Right atrium auricular region (tissue), 2 donors: ENCODE results near the gene RASGRF2. TPM values are rescaled to one million over a fixed set of nuclear protein-coding genes. Genes with fewer than 3 reads are reported as not detected.

ENCODE experiments used
- DNase-seq: peaks from one replicate; pipeline ENCODE4 v3.0.0-alpha.2; 2019; ENCODE audit warnings: low spot score
- H3K27ac ChIP-seq, 2 donors: fragments of 200-600 bp; sonication (generic); 1 replicate in 1 of 2; 2 replicates in 1 of 2; pipeline ENCODE4 v1.5.1; 2016 to 2019
- H3K27me3 ChIP-seq, 2 donors: fragments of 200-600 bp; sonication (generic); one replicate each; pipeline versions ENCODE4 v1.5.1 to v1.6.0; 2017 to 2019
- H3K36me3 ChIP-seq: fragments of 200-600 bp; sonication (generic); one replicate; pipeline ENCODE4 v1.5.1; 2016
- H3K4me1 ChIP-seq, 2 donors: fragments of 200-600 bp; sonication (generic); one replicate each; pipeline versions ENCODE4 v1.5.1 to v1.6.0; 2017 to 2019
- H3K4me3 ChIP-seq, 2 donors: fragments of 200-600 bp; sonication (generic); 1 replicate in 1 of 2; 2 replicates in 1 of 2; pipeline ENCODE4 v1.5.1; 2017 to 2019; ENCODE audit warnings: mild to moderate bottlenecking in 1 of 2, moderate library complexity in 1 of 2
- H3K9me3 ChIP-seq, 2 donors: fragments of 200-600 bp; sonication (generic); one replicate each; pipeline ENCODE4 v1.5.1; 2019
- total RNA-seq, 2 donors: library from RNA; depleted of rRNA; stranded (reverse); fragments of >200 nt; gene quantifications; one replicate each; pipeline ENCODE4 v1.1.0, GENCODE V29; 2016
- TF ChIP-seq, protein P1 (sequence below), 2 donors: fragments of 200-600 bp; sonication (generic); IDR thresholded peaks; one replicate each; pipeline ENCODE4 v1.5.1; 2019; ENCODE audit warnings: antibody characterized with exemption in 2 of 2

Gene RASGRF2
- total RNA-seq, 2 donors from 2014 or later, result 3.5 to 6.3 TPM

- Histone ChIP-seq H3K4me3 (peak overlapping the region; percentile 45 to 57), H3K27ac (peak overlapping the region; percentile 80 to 83), H3K36me3 (no peaks in the 10 kb centered on the region), H3K9me3 (no peaks in the 10 kb centered on the region), H3K27me3 (peaks cover 0 to 4% of the 10 kb centered on the region in 2 donors), H3K4me1 (peaks cover 0 to 5% of the 10 kb centered on the region in 2 donors)
- no peak for DNase-seq
- TF ChIP-seq, protein P1, sequence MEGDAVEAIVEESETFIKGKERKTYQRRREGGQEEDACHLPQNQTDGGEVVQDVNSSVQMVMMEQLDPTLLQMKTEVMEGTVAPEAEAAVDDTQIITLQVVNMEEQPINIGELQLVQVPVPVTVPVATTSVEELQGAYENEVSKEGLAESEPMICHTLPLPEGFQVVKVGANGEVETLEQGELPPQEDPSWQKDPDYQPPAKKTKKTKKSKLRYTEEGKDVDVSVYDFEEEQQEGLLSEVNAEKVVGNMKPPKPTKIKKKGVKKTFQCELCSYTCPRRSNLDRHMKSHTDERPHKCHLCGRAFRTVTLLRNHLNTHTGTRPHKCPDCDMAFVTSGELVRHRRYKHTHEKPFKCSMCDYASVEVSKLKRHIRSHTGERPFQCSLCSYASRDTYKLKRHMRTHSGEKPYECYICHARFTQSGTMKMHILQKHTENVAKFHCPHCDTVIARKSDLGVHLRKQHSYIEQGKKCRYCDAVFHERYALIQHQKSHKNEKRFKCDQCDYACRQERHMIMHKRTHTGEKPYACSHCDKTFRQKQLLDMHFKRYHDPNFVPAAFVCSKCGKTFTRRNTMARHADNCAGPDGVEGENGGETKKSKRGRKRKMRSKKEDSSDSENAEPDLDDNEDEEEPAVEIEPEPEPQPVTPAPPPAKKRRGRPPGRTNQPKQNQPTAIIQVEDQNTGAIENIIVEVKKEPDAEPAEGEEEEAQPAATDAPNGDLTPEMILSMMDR (IDR thresholded peaks at IDR 0.05), result peak; percentile 12 to 49
Observed at GRCh38 chr5:80960531-80961375, 590 bp downstream of the RASGRF2 start.

GRCh38 chr5:80961376-80962281, 1.5 kb downstream of the RASGRF2 start:
- no peak for DNase-seq
- TF ChIP-seq, protein P1 (IDR thresholded peaks at IDR 0.05), result no peak
- Histone ChIP-seq H3K4me1 (peaks cover 0 to 5% of the 10 kb centered on the region in 2 donors), H3K27ac (peak overlapping the region; percentile 80 to 83), H3K4me3 (peak overlapping the region; percentile 45 to 57), H3K36me3 (no peaks in the 10 kb centered on the region), H3K27me3 (peaks cover 0 to 2% of the 10 kb centered on the region in 2 donors), H3K9me3 (no peaks in the 10 kb centered on the region)

DNA sequence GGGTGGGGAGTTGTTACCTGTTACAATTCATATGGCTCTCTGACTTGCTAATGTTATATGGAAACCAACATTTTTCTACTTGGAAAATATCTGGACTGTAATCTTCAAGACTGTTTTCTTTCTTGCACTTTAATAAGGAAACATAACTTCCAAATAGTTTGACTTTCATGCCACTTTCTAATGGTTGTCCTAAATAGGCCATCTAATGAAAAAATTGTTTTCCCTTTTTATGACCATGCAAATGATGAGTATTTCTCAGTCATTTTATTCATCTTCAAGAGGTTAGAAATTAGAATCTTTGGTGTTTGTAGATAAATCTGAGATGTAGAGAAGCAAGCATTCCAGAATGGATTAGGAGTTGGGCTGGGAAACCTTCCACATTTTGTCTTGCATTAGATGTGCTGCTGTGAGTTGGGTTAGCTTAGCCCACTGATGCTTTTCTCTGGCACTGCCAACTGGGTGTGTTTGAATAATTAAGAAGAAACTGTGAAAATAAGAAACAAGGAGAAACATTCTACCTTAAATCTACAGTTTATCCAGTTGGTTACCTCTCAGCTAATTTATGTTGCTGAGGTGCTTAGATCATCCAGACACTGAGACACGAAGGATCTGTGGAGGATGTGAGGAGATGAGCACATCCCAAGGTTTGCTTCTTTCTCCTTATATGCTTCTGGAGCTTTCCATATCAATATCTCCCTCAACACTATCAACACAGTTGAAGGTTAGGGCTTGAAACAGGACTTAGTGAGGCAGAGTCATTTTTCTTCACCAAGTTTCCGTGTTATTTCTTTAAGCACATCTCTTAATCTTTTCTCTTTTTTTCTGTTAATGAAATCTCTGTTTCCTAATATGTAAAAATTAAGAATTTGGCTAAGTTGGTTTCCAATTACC, 2.7 kb downstream of the RASGRF2 start:
- DNase-seq, result no peak
- Histone ChIP-seq H3K36me3 (no peaks in the 10 kb centered on the region), H3K27ac (peak overlapping the region; percentile 36 to 62), H3K9me3 (no peaks in the 10 kb centered on the region), H3K4me3 (no peak overlapping the region), H3K4me1 (peaks cover 0 to 13% of the 10 kb centered on the region in 2 donors), H3K27me3 (no peaks in the 10 kb centered on the region)
- TF ChIP-seq, protein P1 (IDR thresholded peaks at IDR 0.05), result no peak

DNA sequence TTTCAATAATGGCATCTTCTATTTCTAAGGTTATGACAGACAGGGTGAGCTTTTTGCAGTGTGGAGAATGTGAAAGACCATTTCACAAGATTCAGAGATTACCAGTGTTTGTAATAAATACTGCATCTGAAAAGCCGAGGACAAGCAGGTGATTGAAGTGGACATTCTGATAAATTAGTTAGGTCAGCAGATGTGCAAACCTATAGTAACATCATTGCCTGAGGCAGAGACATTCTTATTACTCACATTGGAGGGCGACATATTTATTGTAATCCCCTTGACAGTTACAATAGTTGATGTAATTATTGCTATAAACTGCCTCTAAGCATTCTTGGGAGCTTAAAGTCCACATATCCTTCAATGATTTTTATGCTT, 3.3 kb downstream of the RASGRF2 start:
- Histone ChIP-seq H3K9me3 (no peaks in the 10 kb centered on the region), H3K4me1 (peaks cover 0 to 17% of the 10 kb centered on the region in 2 donors), H3K4me3 (no peak overlapping the region), H3K36me3 (no peaks in the 10 kb centered on the region), H3K27me3 (no peaks in the 10 kb centered on the region), H3K27ac (peak overlapping the region; percentile 36 to 62)
- DNase-seq, result no peak
- TF ChIP-seq, protein P1 (IDR thresholded peaks at IDR 0.05), result no peak

DNA sequence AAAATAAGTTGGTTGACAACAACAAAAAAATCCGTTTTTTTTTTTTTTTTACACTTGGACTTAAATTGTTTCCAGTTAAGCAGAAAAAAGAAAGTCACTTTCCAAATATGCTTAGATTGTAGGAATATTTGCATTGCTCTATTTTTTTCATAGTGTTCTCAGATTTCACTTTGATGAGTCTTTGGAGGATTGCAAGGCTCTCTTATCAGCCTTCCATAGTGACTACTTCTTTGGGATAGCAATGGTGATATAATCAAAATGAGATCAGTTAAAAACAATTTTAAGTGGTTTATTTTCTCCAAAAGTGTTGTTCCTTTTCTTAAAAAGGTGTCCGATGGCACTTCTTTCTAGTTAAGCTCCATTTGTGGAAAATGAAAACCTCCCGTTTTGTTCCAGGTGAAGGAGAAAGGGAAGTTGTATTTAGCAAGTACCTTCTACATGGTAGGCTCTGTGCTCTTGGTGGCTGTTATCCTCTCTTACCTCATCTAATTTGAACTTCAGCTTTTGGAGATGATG, 3.9 kb downstream of the RASGRF2 start:
- no peaks in the 10 kb centered on the region for H3K36me3 ChIP-seq
- H3K4me1 ChIP-seq, result peaks cover 0 to 17% of the 10 kb centered on the region in 2 donors
- H3K27ac ChIP-seq, result peak overlapping the region; percentile 36 to 62
- TF ChIP-seq, protein P1 (IDR thresholded peaks at IDR 0.05), result no peak
- no peak for DNase-seq
- H3K9me3 ChIP-seq, result no peaks in the 10 kb centered on the region
- no peaks in the 10 kb centered on the region for H3K27me3 ChIP-seq
- H3K4me3 ChIP-seq, result no peak overlapping the region
